Trophoblast cell (in vitro differentiated cells and primary cell): ENCODE measurements around the gene LRMDA.

Experiments
- DNase-seq, 2 donors: peaks; one replicate each; pipeline ENCODE4 v3.0.0-alpha.2; 2016
- H2AFZ ChIP-seq: 2 replicates; pipeline ENCODE4 v1.6.1; 2013; ENCODE audit warnings: low read length, moderate library complexity, mild to moderate bottlenecking; ENCODE audit not compliant: insufficient read depth, poor library complexity
- H2AK5ac ChIP-seq: 2 replicates; pipeline ENCODE4 v1.6.1; 2013; ENCODE audit warnings: mild to moderate bottlenecking, low read length
- H2BK120ac ChIP-seq: 2 replicates; pipeline ENCODE4 v1.6.1; 2013; ENCODE audit warnings: low read length, mild to moderate bottlenecking, moderate library complexity; ENCODE audit not compliant: insufficient read depth, poor library complexity
- H2BK12ac ChIP-seq: 2 replicates; pipeline ENCODE4 v1.6.1; 2013; ENCODE audit warnings: mild to moderate bottlenecking, low read length, moderate library complexity
- H2BK5ac ChIP-seq: 2 replicates; pipeline ENCODE4 v1.6.1; 2013; ENCODE audit warnings: low read length, low read depth, moderate library complexity, mild to moderate bottlenecking; ENCODE audit not compliant: poor library complexity
- H3K14ac ChIP-seq: 2 replicates; pipeline ENCODE4 v1.6.1; 2013; ENCODE audit warnings: mild to moderate bottlenecking, low read length
- H3K18ac ChIP-seq: 2 replicates; pipeline ENCODE4 v1.6.1; 2013; ENCODE audit warnings: mild to moderate bottlenecking, low read length
- H3K23ac ChIP-seq: 2 replicates; pipeline ENCODE4 v1.6.1; 2013; ENCODE audit warnings: low read length
- H3K27ac ChIP-seq: 2 replicates; pipeline ENCODE4 v1.5.1; 2013; ENCODE audit warnings: low read depth, mild to moderate bottlenecking, inconsistent platforms, low read length, moderate library complexity
- H3K27me3 ChIP-seq: 2 replicates; pipeline ENCODE4 v1.6.1; 2013; ENCODE audit warnings: inconsistent platforms, mild to moderate bottlenecking, low read length, moderate library complexity; ENCODE audit not compliant: insufficient read depth
- H3K36me3 ChIP-seq, 2 experiments: 1 replicate in 1 of 2; 2 replicates in 1 of 2; pipeline ENCODE4 v1.6.1; 2013; ENCODE audit warnings: low read length in 2 of 2, mild to moderate bottlenecking in 2 of 2, moderate library complexity in 1 of 2; ENCODE audit not compliant: insufficient read depth in 2 of 2, control insufficient read depth in 1 of 2
- H3K4ac ChIP-seq: 2 replicates; pipeline ENCODE4 v1.6.1; 2013; ENCODE audit warnings: low read depth, mild to moderate bottlenecking, low read length, moderate library complexity
- H3K4me1 ChIP-seq, 2 experiments: 1 replicate in 1 of 2; 2 replicates in 1 of 2; pipeline ENCODE4 v1.6.1; 2013; ENCODE audit warnings: low read length in 2 of 2, mild to moderate bottlenecking in 2 of 2, moderate library complexity in 1 of 2; ENCODE audit not compliant: insufficient read depth in 2 of 2, control insufficient read depth in 1 of 2
- H3K4me2 ChIP-seq: 2 replicates; pipeline ENCODE4 v1.6.1; 2013; ENCODE audit warnings: inconsistent platforms, mild to moderate bottlenecking, low read length, moderate library complexity
- H3K4me3 ChIP-seq: 2 replicates; pipeline ENCODE4 v1.5.1; 2013; ENCODE audit warnings: mild to moderate bottlenecking, low read depth, low read length, inconsistent platforms
- H3K79me1 ChIP-seq: one replicate; pipeline ENCODE4 v1.6.1; 2013; ENCODE audit warnings: low read length
- H3K79me2 ChIP-seq: 2 replicates; pipeline ENCODE4 v1.6.1; 2013; ENCODE audit warnings: low read length, mild to moderate bottlenecking; ENCODE audit not compliant: control insufficient read depth, insufficient read depth, poor library complexity
- H3K9ac ChIP-seq: 2 replicates; pipeline ENCODE4 v1.6.1; 2013; ENCODE audit warnings: mild to moderate bottlenecking, low read length
- H3K9me3 ChIP-seq: 2 replicates; pipeline ENCODE4 v1.6.1; 2013; ENCODE audit warnings: low read depth, mild to moderate bottlenecking, control low read depth, inconsistent platforms, low read length; ENCODE audit not compliant: insufficient read depth
- H4K12ac ChIP-seq: 2 replicates; pipeline ENCODE4 v1.6.1; 2013; ENCODE audit warnings: low read depth, mild to moderate bottlenecking, low read length, moderate library complexity
- H4K8ac ChIP-seq: 2 replicates; pipeline ENCODE4 v1.6.1; 2013; ENCODE audit warnings: low read depth, mild to moderate bottlenecking, low read length, moderate library complexity
- H4K91ac ChIP-seq: one replicate; pipeline ENCODE4 v1.6.1; 2013; ENCODE audit warnings: low read depth, mild to moderate bottlenecking, low read length, moderate library complexity
- WGBS: extraction: QIAGEN DNeasy Blood & Tissue Kit; methylation state at CpG from one replicate; pipeline ENCODE4 v1.1.7; 2013; ENCODE audit warnings: missing lambda C conversion rate; ENCODE audit not compliant: insufficient read length, insufficient coverage; ENCODE audit errors: extremely low coverage; 5-methylcytosine and 5-hydroxymethylcytosine counted together

LRMDA gene

DNA sequence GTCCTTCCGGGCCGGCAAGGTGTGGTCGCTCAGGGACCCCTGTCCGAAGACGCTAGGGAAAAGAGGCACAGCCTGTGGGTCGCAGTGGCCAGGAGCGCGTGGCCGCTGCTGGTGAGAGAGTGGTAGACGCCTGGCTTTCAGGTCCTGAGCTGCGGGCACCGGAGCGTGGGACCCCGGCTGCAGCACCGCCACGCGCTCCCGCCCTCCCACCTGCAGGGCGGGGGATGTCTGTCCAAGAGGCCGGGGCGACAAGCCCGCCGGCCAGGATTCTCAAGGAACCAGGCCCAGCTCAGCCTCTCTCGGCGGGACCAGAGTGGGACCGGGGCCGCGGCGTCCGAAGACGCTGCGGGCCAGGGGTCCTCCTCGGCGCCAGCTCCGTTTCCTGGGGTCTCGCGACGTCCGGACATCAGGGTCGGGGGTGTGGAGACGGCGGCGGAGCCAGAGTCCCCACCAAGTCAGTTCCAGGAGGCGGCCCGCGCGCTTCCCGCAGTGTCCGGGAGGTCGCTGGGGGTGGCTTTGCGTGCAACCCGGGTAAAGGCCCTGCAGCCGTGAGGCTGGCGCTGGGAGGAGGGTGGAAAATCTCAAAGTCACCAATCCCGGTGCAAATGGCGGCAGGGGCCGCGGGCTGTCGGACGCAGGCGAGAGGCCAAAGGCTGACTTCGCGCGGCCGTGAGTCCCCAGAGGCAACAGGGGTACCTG is 35.3 kb upstream of the LRMDA start:
- peaks cover 21% of the 10 kb centered on the region in 2 experiments for H3K4me1 ChIP-seq
- WGBS, result no CpG with 5 or more reads among the region's 65 CpGs
- H4K91ac ChIP-seq, result peak overlapping the region; percentile 56
- no peak for DNase-seq
- H3K27me3 ChIP-seq, result peaks cover 41% of the 10 kb centered on the region
- H2BK120ac ChIP-seq, result peak overlapping the region; percentile 62
- H3K18ac ChIP-seq, result peak overlapping the region; percentile 72
- peak overlapping the region; percentile 60 for H3K9ac ChIP-seq
- no peak overlapping the region for H2AK5ac ChIP-seq
- H3K14ac ChIP-seq, result peak overlapping the region; percentile 24
- H3K79me1 ChIP-seq, result peaks cover 36% of the 10 kb centered on the region
- H3K4ac ChIP-seq, result no peak overlapping the region
- no peak overlapping the region for H4K12ac ChIP-seq
- peak overlapping the region; percentile 41 for H2BK12ac ChIP-seq
- H3K23ac ChIP-seq, result no peak overlapping the region
- H2AFZ ChIP-seq, result peak overlapping the region; percentile 58
- H3K4me2 ChIP-seq, result peak overlapping the region; percentile 96
- peak overlapping the region; percentile 66 for H4K8ac ChIP-seq
- H3K79me2 ChIP-seq, result peaks cover 22% of the 10 kb centered on the region
- no peak overlapping the region for H3K27ac ChIP-seq
- H3K9me3 ChIP-seq, result peaks cover 5% of the 10 kb centered on the region
- H3K36me3 ChIP-seq, result peaks cover 14 to 15% of the 10 kb centered on the region in 2 experiments
- no peak overlapping the region for H2BK5ac ChIP-seq
- H3K4me3 ChIP-seq, result peak overlapping the region; percentile 60

DNA sequence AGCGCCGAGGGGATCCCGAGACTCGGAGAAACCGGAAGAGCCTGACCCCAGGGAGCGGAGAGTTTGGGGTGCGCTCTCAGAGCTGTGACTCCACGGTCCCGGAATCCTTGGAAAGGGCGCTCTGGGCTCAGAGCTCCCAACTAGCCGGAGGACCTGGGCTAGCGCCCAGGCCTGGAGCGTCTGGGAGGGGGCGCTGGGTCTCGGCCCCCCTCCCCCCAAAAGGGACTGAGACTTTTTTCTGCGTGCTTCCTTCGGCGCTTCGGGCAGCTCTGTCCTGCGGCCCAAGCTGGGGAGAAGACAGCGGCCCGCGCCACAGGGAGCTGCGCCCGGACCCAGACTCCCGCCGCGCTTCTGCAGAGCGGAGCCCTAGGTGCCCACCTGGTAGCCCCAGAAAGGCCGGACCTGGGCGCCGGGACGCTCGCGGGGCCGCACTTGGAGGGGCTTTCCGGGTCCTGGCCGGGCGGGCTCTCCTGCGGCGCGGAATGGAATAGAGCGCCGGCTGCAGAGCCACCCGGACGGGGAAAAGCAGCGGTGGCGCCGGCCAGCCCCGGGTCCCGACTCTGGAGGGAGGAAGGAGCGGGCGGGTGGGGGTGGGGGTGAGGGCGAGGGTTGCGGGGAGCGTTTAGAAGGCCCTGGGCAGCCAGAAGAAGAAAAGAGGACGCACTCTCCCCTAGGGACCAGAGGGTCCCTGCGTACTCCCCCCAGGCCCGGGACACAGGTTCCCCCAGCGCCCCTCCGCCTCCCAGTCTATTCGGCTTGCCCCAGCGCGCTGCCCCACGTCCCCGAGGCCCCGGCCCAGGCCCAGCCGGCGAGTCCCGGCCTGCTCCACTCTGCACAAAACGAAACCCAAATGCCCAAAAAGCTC is 34.6 kb upstream of the LRMDA start:
- no peak overlapping the region for H4K12ac ChIP-seq
- peak overlapping the region; percentile 96 for H3K4me2 ChIP-seq
- peaks cover 21% of the 10 kb centered on the region in 2 experiments for H3K4me1 ChIP-seq
- H3K18ac ChIP-seq, result peak overlapping the region; percentile 41
- no peak overlapping the region for H3K27ac ChIP-seq
- peak overlapping the region; percentile 24 for H3K14ac ChIP-seq
- peak overlapping the region; percentile 60 for H3K9ac ChIP-seq
- H3K4ac ChIP-seq, result peak overlapping the region; percentile 13
- peak overlapping the region; percentile 46 for H4K8ac ChIP-seq
- no peak for DNase-seq
- H2AK5ac ChIP-seq, result no peak overlapping the region
- H2BK120ac ChIP-seq, result peak overlapping the region; percentile 62
- H3K79me2 ChIP-seq, result peaks cover 24% of the 10 kb centered on the region
- H3K4me3 ChIP-seq, result peak overlapping the region; percentile 60
- no peak overlapping the region for H2BK5ac ChIP-seq
- peaks cover 5% of the 10 kb centered on the region for H3K9me3 ChIP-seq
- peaks cover 42% of the 10 kb centered on the region for H3K79me1 ChIP-seq
- H3K36me3 ChIP-seq, result peaks cover 14 to 15% of the 10 kb centered on the region in 2 experiments
- H2BK12ac ChIP-seq, result peak overlapping the region; percentile 10
- H3K27me3 ChIP-seq, result peaks cover 39% of the 10 kb centered on the region
- peak overlapping the region; percentile 58 for H2AFZ ChIP-seq
- H3K23ac ChIP-seq, result no peak overlapping the region
- H4K91ac ChIP-seq, result peak overlapping the region; percentile 56
- no CpG with 5 or more reads among the region's 71 CpGs for WGBS

DNA sequence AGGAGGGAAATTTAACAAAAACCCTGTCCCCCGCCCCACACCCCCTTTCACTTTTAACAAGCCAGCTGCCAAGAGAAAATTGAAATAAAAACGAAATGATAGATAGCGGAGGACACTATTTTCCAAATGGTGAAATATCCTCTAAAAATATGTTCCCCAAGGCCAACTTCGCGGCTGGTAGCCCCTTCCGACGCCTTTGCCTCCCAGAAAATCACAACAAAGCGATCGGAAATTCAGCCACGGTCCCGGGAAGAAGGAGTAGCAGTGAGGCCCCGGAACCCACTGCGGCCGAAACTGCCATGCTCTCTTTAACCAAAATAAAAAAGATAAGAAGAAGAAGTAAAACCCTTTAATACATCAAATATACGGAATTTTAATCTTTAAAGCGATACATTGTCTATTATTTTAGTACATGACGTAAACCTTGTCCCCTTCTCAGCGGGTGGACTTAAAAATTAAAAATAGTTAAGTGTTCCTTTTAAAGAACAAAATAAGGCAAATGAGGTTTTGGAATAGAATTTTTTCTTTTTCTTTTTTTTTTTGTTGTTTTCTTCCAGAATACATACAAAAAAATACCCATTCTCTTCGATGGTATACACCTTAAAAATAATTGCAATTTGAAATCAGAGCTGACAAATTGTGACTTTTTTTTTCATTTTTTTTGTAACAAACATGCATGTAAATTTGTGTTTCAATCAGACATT is 33.8 kb upstream of the LRMDA start:
- Histone ChIP-seq H4K91ac (peak overlapping the region; percentile 32), H4K12ac (no peak overlapping the region), H3K27ac (no peak overlapping the region), H3K79me1 (peaks cover 44% of the 10 kb centered on the region), H3K23ac (no peak overlapping the region), H2BK5ac (no peak overlapping the region), H3K4me3 (no peak overlapping the region), H2AK5ac (no peak overlapping the region), H3K4me1 (peaks cover 21% of the 10 kb centered on the region in 2 experiments), H3K18ac (no peak overlapping the region), H3K27me3 (peaks cover 39% of the 10 kb centered on the region), H2BK12ac (no peak overlapping the region), H3K9ac (no peak overlapping the region), H4K8ac (peak overlapping the region; percentile 40), H3K4me2 (peak overlapping the region; percentile 96), H2AFZ (no peak overlapping the region), H3K36me3 (peaks cover 14 to 15% of the 10 kb centered on the region in 2 experiments), H3K79me2 (peaks cover 26% of the 10 kb centered on the region), H3K14ac (no peak overlapping the region), H3K4ac (no peak overlapping the region), H2BK120ac (peak overlapping the region; percentile 7), H3K9me3 (peaks cover 5% of the 10 kb centered on the region)
- DNase-seq, result no peak
- WGBS, result no CpG with 5 or more reads among the region's 19 CpGs

DNA sequence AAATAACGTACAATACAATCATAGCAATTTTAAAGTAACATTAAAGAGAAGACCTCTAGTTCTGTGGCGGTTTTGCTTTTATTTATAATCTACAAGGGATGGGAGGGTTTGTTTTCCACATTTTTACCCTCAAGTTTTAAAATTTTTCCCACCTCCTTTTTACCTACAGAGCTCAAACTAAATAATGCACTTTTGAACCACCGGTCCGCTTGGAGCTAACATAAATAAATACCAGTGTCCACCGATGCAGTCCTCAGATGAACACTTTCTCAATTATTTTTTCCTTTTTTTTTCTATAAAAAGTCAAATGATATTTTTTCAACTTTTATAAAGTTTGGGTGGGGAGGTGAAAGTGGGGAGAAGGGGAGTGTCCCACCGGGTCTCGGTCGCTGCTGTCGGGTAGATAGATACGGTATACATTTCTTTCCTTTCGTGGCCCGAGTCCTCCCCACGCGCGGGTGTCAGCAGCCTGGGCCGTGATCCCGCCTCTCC is 33.2 kb upstream of the LRMDA start:
- Histone ChIP-seq H3K4me3 (peak overlapping the region; percentile 98), H3K79me1 (peaks cover 48% of the 10 kb centered on the region), H4K8ac (peak overlapping the region; percentile 36), H4K91ac (no peak overlapping the region), H3K79me2 (peaks cover 26% of the 10 kb centered on the region), H3K27ac (no peak overlapping the region), H2BK120ac (no peak overlapping the region), H3K23ac (no peak overlapping the region), H3K4me2 (peak overlapping the region; percentile 76), H3K9me3 (peaks cover 5% of the 10 kb centered on the region), H4K12ac (no peak overlapping the region), H3K9ac (no peak overlapping the region), H3K4me1 (peaks cover 25% of the 10 kb centered on the region in 2 experiments), H3K18ac (peak overlapping the region; percentile 24), H2BK12ac (no peak overlapping the region), H2AFZ (no peak overlapping the region), H3K14ac (no peak overlapping the region), H2AK5ac (no peak overlapping the region), H3K36me3 (peaks cover 14 to 15% of the 10 kb centered on the region in 2 experiments), H2BK5ac (no peak overlapping the region), H3K27me3 (peaks cover 39% of the 10 kb centered on the region), H3K4ac (peak overlapping the region; percentile 65)
- DNase-seq, result no peak
- WGBS, result no CpG with 5 or more reads among the region's 17 CpGs
